Right forelimb (tissue), 1 donor: ENCODE results near the gene ROCK1.
"Not testable (repeated sequence)": the region's sequence is repeated elsewhere in the genome, so short reads cannot be mapped to it uniquely, and the experiment has no call there.

Experiments used
- DNase-seq: peaks from one replicate; pipeline ENCODE4 v3.0.0-alpha.2; 2018

Gene ROCK1

GRCh38 chr18:21111346-21112139, at the start of gene ROCK1:
Gene ROCK1 (minus strand): TSS chr18:21111813. CDS start chr18:21110910, 903 bp downstream.
- DNase-seq, result peak; percentile 100

DNA sequence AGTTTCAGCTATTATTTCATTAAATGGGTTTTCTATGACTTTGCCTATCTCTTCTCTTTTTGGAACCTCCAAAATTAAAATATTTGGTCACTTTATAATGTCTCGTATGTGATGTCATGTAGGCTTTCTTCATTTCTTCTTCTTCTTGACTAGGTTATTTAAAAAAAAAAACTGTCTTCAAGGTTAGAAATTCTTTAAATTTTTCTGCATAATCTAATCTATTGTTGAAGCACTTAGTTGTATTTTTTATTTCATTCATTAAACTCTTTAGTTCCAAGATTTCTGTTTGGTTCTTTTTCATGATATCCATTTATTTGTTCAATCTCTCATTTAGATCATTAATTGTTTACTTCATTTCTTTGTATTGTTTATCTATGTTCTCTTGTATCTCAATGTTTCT, 43.8 kb upstream of the ROCK1 start:
- no peak for DNase-seq

- DNase-seq, result no peak
These were observed 34.4 kb upstream of the ROCK1 start for GRCh38 chr18:21146016-21146415.

DNA sequence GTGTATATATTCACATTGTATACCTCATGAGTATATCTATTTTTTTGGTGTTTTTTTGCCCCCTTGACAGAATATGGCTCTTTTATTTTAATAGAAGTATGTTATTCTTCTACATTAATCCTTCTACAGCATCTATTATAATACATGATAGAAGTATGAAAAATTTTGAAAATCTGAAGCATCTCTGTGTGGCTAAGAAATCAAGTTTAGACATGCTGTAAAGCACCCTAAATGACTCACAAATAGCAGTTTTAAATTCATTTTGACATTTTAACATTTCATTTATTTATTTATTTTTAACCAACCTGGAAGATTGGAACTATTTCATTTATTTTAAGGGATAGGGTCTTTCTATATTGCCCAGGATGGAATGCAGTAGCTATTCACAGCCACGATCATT, 33.8 kb upstream of the ROCK1 start:
- DNase-seq, result no peak

DNA sequence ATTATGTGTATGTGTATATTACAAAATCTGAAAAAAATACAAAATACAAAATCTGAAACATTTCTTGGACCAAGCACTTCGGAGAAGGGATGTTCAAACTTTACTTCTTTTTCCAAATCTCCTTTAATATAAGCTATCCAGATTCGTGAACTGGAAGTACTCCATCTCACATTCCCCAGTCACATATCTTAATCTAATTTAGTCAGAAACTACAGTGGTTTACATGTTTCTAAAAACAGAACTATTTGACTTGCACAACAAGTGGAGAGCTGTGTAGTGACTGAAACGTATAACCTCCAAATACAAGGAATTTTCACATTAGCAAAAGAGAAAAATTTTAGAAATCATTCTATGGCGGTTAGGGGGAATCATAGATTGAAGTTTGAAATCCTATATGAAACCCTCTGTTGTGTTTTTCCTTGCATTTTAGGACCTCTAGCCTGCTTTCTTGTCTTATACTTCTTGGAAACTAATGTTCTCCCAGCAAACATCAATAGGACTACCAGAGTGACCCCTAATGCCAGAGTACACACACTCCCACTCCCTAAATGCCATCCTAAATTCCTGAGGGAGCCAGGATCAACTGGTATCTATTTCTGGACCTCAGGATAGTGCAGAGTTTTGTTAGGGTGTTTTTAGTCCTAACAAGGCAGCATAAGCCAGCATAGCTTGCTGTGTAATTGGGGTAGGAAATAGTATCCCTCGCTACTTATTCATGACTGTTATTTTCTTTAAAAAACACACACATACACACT, 30.2 kb upstream of the ROCK1 start:
- DNase-seq, result no peak

DNA sequence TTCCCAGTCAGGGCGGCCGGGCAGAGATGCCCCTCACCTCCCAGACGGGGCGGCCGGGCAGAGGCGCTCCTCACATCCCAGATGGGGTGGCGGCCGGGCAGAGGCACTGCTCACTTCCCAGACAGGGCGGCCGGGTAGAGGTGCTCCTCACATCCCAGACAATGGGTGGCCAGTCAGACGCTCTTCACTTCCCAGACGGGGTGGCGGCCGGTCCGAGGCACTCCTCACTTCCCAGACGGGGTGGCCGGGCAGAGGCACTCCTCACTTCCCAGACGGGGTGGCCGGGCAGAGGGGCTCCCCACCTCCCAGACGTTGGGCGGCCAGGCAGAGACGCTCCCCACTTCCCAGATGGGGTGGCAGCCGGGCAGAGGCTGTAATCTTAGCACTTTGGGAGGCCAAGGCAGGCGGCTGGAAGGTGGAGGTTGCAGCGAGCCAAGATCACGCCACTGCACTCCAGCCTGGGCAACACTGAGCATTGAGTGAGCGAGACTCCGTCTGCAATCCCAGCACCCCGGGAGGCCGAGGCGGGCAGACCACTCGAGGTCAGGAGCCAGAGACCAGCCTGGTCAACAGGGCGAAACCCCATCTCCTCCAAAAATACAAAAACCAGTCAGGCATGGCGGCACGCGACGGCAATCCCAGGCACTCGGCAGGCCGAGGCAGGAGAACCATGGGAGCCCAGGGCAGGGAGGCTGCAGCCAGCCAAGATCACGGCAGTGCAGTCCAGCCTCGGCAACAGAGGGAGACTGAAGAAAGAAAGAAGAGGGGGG, 26.3 kb upstream of the ROCK1 start:
- not testable (repeated sequence) for DNase-seq

GRCh38 chr18:21134895-21135294, 23.3 kb upstream of the ROCK1 start:
- DNase-seq, result no peak

DNA sequence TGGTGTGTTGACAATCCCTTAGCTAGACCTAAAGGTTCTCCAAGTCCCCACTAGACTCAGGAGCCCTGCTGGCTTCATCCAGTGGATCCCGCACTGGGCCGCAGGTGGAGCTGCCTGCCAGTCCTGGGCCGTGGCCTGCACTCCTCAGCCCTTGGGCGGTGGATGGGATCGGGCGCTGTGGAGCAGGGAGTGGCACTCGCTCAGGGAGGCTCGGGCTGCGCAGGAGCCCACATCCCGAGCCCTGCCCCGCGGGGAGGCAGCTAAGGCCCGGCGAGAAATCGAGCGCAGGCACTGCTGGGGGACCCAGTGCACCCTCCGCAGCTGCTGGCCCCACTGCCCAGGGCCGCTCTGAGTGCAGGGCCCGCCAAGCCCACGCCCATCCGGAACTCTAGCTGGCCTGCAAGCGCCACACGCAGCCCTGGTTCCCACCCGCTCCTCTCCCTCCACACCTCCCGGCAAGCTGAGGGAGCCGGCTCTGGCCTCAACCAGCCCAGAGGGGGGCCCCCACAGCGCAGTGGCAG, 20.8 kb upstream of the ROCK1 start:
- DNase-seq, result no peak

GRCh38 chr18:21131698-21132227, 20.1 kb upstream of the ROCK1 start:
- DNase-seq, result no peak

DNA sequence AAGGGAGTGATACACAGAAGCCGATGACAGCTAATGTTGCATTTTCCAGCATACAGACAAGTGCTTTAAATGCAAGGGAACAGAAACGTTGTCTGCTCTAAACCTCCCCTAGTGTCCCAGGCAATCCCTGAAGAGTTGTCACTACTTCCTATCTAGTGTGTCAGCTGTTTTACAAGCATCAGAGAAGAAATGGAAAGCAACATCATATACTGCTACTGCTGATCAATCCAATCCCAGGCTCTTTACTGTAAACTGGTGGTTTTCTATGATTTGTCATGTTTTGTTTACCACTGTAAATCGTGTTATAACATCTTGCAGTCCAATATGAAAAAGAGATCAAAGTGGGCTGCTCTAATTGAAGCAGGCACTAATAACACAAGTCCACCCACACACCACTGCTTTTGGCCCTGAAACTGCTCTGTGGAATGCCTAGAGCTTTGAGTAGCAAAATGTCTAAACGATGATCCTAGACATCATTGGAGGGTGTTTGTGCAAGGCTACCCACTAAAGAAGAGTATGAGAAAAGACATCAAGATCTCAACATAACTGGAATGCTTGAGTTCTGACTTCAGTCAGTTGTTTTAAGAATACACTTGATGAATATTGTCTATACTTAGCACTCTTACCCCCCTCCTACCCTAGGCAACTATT, 18.1 kb upstream of the ROCK1 start:
- DNase-seq, result no peak

DNA sequence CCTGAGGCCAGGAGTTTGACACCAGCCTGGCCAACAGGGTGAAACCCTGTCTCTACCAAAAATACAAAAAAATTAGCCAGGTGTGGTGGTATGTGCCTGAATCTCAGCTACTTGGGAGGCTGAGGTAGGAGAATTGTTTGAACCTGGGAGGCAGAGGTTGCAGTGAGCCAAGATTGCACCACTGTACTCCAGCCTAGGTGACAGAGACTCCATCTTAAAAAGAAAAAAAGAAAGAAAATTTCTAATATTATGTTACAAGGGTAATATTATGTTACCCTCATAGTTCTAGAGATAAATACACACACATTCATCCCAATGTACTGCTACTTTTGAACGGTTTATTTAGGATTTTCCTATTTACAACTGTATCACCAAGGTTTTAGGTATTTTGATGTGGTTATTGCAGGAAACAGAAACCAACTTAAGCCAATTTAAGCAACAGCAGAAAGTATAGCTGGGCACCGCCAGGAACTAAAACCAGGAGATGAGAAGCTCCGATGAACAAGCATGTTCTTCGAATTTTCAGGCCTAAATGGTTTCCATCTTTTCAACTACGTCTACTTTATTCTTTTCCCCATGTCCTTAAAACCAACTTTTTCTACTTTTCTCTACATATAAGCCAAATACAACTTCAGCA, 11.8 kb upstream of the ROCK1 start:
- no peak for DNase-seq

GRCh38 chr18:21118806-21119205, 7.2 kb upstream of the ROCK1 start:
- no peak for DNase-seq

DNA sequence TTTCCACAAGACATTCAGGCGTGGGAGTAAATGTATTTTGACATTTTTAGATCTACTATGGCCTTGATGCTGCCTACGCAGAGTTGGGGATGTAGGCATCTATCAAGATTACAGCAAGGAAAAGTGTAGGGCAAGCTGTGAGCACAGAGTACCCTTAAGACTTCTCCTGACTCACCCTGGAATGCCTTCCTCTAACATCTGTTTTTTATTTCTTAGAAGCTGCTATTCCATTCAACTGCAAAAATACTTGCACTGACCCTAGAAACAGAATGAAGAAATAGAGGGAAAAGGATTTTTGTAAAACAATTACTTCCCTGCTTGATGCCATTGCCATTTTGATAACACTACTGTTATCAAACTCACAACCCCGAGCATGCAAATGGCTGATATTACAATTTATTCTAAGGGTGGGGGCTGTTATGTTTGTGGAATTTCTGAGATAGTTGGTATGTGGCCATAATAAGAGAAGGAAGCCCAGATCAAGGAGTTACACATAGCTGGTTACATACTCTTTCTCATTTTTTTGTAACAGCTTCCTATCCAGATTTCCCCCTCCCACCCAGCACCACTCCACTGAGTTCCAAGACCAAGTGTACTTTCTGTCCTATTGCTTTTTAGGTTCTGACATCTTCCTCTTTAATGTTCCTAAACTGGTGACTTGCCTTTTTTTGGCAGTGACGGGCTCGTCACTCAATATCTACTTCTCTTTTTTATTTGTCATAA, 6.0 kb upstream of the ROCK1 start:
- no peak for DNase-seq

GRCh38 chr18:21115519-21116411, 4.2 kb upstream of the ROCK1 start:
- no peak for DNase-seq

DNA sequence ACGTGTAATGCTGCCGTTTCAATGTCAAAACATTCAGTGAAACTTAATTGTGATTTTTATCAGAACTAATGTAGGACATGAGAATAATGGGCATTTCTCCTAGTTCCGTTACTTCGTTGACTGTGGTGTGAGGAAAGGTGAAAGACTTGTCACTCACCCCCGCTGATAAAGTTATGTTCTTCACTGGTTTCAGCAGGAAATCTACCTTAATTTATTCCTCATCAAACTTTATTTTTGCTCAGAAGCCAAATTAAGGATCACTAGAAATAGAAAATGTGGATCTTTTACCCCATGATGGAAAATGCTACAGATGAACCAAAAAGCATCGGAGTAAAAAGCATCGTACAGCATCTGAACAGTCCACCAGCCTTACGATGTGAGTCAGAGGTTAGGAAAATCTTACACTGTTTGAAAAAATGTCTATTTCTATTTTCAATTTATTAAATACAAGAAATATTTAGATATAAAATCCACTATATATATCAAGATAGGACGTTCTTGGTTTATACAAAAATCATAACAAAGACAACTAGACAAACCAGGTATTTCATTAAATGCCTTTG, 1.0 kb upstream of the ROCK1 start:
- DNase-seq, result no peak

DNA sequence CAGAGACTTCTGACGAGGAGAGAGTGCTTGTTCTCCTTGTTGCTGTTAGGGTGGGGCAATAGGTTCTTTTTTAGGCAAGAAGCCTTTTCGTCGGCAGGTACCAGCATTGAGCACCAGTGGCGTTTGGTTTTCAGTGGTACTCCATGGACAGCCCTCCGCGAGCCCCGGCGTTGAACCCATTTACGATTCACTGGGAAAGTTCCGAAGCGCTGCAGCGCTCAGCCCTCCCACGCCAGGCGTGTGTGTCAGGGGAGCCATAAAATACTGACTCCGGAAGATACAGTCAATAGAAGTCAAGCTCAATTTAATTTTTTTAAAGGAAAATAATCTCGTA, 494 bp upstream of the ROCK1 start:
- DNase-seq, result no peak

DNA sequence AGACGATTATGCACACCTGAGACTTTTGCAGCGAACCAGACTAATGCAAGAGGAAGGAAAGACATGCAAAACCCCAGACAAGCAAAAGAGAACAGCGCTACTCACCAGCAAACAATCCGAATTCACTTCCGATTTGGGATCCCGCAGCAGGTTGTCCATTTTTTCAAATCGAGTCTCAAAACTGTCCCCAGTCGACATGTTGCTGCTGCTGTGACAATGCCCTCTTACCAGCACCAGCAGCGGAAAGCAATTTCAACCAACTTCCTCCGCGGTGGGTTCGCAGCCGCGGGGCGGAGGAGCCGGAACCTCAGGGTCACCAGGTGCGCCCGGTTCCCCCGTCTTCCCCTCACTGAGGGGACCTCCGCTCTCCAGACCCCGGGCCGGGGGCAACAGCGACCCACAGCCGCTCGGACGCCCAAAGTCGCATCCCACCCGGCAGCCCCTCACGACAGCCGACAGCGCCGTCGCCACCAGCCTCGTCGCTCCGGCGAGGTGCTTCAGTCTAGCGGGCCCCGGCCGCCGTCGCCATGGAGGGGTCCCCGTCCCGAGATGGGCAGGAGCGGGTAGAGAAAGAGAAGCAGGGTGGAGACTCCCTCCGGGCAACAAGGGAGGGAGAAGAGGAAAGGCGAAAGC, 784 bp downstream of the ROCK1 start:
- no peak for DNase-seq

GRCh38 chr18:21109936-21110712, 1.5 kb downstream of the ROCK1 start:
- DNase-seq, result no peak

GRCh38 chr18:21105936-21106335, 5.7 kb downstream of the ROCK1 start:
- no peak for DNase-seq
